Measurements from ENCODE around the gene CDK5RAP2.
"Not testable (repeated sequence)": the region's sequence is repeated elsewhere in the genome, so short reads cannot be mapped to it uniquely, and the experiment has no call there.

CDK5RAP2 gene

DNA sequence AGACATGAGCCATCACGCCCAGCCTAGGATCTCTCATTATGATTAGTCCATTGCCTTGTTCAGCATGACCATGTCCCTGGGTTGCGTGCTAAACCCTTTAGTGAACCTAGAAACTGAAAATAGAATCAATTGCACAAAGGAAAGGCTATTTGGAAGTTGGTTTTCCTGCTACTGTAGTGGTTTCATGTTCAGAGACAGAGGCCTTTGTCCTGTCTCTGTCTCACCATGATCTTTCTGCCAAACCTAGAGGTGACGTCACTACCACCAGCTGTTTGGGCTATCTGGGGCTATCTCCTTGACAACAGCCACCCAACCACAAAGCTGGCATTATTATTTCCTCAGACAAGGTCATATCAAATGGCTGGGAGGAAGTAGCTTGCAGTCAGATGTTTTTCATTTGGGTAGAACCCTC, 4.0 kb upstream of the CDK5RAP2 start:
- DNase-seq: peak; percentile 55 to 72

DNA sequence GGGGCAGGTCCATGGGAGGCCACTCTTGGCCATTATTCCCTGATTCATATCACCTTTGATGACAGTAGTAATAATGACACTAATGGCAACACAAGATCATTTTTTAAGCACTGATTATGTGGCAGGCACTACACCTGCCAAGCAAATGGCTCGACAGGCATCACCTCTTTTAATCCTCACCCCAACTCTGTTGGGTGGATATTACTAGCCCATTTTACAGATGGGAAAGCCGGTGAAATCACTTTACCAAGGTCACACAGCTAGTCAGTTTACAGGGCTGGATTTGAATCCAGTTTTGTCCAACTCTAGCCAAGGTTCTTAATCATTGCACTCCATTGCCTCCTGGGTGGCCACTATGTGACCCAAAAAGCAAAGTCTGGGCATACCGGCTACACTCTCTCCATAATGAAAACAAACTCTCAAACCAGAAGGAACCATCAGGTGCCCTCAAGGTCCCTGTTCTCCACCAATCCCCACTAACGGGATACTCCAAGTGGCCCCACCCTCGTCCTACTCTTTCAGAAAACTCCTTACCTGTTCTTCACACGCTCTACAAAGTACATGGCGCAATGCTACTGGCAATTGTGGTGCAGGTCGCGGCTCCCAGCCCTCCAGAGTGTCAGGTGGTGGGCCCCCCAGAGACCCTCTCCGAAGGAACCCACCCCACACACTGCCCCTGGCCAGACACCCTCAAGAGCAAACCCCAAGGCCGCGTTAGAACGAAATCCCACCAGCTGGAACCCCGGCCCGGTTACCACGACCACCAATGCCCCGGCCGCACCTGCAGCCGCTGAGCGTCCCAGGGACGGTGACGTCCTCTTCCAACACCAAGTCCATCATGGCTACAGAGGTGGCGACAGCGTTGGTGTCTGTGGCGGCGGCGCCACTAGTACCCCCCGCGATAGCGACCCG, 572 bp downstream of the CDK5RAP2 start:
- no peak for DNase-seq

DNA sequence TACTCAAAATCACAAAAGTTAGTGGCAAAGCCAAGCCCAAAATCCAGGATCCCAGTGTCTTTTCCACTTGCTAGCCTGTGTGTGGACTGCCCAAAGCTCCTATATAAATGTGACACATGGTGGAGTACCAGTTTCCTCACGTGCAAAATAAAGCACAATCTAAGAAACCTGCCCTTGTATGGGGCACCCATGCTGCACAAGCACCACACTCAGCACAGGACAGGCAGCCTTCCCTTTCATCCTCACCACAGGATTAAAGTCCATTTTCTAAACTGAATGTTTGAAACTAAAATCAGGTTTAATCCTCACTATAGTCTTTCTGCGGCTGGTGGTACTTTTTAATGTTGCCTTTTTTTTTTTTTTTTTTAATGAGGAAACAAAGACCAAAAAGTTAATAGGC, 5.5 kb downstream of the CDK5RAP2 start:
- no peak for DNase-seq

DNA sequence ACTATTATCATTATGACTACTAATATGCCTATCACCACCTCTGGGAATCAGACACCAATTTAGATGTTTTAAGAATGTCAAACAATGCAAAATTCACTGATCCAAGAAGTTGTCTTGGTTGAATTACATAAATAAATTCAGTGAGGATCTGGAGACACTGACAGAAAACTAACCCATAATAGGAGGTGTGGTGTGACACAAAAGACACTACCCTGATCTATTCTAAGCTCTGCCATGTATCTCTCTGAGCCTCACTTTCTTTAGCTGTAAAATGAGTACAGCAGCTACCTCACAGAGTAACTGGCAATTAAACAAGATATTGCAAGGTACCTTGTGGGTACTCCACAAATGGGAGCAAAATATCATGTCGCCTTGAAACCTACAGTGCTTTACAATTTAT, 7.5 kb downstream of the CDK5RAP2 start:
- DNase-seq: no peak

DNA sequence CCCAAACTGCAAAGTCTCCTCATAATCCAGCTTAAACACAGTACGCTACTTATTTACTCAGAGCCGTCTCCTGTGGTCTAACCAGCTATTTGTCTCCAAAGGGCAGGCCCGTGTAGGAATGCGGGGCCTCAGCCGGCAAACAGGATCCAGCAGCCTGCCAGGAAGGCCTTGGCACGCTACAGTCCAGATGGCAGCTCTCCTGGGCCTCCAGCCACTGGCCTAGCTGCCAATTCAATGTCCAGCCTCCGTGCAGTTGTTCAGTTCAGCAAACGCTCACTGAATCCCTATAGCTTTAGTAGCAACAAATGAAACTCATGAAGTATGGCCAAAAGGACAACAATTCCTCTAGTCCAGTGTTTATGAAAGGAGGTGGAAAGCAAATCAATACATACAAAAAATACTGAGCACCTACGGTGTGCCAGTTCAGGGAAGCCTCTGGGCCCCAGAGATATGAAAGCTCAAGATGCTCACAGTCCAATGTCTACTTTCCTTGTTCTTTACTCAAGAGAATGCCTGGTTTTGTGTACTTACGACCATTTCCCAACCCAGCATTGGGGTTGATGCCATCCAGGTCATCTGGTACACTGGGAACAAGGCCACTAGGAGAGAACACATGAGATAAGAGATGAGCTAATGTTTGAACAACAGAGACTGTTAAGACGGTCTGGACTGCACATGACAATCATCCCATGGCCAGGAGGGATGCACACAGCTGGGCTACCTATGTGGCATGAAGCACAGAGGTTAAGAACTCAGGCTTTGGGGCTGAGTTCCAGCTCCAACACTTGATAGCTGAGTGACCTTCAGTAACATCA, 8.3 kb downstream of the CDK5RAP2 start:
- no peak for DNase-seq

DNA sequence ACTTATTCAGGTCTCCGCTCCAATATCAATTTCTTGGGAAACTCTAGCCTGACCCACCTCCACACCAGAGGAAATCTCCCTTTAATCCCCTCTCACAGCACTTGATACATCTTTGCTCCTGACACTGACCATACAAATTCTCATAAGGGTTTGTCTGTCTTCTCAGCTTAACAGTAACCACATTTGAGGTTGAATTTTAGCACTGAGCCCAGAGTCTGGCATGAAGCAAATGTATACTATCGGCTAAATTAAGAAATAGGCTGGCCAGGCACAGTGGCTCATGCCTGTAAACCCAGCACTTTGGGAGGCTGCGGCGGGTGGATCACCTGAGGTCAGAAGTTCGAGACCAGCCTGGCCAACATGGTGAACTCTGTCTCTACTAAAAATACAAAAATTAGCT, 9.7 kb downstream of the CDK5RAP2 start:
- DNase-seq: no peak

DNA sequence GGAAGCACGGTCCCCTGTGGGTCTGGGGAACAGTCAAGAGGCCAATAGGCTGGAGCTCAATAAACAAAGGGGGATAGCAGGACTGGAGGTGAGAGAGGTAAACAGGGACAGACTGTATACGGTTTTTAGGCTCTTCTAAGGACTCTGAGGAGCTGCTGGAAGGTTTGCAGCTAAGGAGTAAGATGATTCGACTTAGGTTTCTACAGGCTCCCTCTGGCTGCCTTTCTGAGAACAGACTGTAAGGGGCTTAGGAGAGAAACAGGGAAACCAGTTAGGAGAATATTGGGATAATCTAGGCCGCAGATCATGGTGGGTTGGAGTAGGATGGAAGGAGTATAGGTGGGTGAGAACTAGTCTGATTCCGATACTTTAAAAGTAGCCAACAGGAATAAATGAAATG, 10.4 kb downstream of the CDK5RAP2 start:
- no peak for DNase-seq

DNA sequence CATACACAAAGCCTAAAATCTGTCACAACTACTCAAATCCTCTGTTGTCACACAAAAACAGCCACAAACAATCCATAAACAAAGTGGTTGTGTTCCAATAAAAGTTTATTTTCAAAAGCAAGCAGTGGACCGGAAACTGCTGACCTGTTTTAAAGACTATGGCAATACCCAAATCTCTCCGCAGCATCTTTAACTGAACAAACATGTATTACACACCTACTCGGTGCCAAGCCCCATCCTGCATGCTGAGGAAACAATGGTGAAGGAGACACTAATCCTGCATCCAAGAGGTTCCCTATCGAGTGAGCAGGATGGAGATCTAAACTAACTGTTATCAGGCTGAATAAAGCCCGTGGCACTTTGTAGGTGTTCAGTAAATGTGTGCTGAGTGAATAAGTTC, 11.2 kb downstream of the CDK5RAP2 start:
- no peak for DNase-seq

DNA sequence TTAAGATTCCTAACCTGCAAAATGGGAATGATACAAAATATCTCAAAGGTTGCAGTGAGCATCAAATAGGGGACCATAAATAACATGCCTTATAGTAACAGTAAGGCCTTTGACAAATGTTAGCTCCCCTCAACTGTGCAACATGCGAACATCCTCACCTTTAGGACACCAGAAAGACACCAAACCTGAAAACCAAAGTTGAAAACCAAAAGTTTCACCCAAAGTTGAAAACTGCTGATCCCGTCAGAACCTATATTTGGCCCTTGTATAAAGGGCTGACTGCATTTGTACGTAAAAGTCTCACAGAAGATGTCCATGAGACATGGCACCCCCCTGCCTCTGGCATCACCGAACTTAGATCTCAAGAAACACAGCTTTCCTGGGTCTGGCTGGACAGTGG, 12.1 kb downstream of the CDK5RAP2 start:
- no peak for DNase-seq

DNA sequence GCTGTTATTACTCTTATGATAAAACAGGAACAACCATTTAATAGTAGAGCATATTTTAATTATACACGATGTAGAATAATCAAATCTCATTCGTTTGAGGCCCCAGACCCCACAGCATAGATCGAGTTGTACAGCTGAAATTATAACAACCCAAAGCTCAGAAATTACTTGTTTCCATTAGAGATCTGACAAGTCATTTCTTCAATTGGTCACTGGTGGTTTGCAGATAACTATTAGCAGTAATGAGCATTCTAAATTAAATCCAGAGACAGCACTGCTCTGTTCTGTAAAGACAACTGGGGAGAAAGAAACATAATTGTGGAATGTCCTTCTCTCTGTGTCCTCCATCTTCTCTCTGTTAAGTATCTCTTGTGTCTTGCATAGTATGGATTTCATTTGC, 12.9 kb downstream of the CDK5RAP2 start:
- DNase-seq: no peak

DNA sequence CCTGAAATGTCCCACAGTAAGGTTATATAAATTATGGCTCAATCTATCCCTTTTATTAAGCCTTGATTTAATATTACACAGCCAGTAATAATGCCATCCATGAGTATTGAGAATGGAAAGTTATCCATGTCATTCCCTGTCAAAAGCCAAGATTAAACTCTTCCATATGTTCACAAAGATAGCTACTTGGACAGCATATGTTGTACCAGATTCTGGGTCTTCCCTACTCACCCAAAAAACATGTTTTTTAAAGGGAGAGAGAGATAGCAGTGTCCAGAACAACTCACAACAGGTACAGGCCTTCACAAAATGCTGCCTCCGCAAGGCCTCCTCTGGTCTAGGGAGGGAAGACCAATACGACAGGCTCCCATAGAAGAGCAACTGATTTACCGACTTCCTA, 15.4 kb downstream of the CDK5RAP2 start:
- no peak for DNase-seq

DNA sequence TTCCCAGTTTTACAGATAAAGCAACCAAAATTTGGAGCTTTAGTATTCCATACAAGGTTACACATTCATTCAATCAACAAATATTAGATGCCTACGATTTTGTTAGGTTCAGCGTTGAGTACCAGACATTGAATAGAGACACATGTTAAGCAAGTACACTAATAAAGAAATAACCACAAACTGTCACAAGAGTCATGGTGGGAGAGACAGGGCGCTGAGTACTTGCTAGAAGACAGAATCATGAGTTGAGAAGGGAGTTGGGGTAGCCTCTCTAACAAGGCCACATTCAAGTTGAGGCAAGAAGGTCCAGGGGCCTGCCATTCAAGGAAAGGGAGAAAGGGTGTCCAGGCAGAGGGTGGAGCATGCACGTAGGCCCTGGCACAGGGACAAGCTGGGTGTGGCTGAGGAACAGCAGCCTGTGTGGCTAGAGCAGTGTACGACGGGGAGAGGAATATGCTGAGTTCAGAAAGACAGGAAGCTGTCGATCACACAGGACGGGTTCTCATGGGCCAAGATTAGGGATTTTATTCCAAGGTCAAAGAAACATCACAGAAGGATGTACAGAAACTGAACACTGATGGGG, 17.0 kb downstream of the CDK5RAP2 start:
- no peak for DNase-seq

DNA sequence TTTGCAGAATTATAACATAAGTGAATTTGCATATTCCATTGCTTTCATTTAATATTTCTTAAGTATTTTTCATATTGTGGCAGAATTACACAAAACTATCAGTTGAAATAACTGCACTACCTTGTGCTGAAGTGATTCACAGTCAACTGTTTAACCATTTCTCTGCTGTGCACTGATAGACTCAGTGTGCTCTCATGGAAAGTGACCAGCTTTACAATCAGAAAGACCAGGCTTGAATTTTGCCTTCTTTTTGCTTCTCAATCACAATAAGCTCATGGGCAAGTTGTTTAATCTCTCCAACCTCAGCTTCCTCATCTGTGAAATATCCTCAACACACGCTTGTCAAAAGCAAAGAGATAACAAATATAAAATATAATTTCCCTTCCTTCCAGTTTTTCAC, 18.3 kb downstream of the CDK5RAP2 start:
- DNase-seq: no peak

DNA sequence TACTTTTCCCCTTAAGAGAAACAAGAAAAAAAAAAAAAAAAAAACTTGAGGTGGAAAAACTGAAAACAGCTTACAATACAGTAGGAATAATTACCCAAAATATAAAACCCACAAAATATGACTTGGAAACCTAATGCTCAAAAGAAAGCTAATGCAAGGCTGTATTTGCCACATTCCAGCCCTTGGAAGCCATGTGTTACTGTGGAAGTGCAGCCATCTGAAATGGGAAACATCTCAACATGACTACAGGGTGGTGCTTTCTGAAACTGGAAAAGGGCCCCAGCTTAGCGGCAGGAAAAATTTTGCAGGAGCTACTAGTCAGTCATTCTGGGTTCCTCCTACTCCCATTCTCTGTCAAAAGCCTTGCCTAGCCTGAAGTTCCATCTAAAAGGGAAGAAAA, 20.4 kb downstream of the CDK5RAP2 start:
- DNase-seq: no peak

DNA sequence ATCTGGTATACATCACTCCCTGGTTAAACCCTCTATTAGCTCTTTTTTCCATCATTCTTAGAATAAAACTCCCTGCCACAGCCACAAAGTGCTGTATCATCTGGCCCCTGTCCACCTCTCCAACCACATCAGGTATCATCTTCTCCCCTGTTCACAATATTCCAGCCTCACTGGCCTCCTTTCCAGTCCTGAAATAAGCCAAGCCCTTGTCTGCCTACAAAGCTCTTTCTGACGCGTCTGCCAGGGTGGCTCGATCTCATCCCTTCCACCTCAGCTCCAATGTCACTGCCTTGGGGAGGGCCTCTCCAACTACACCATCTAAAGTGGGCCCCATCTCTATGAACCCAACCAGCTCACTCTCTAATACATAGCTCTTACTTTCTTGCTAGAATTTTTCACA, 21.5 kb downstream of the CDK5RAP2 start:
- DNase-seq: no peak

DNA sequence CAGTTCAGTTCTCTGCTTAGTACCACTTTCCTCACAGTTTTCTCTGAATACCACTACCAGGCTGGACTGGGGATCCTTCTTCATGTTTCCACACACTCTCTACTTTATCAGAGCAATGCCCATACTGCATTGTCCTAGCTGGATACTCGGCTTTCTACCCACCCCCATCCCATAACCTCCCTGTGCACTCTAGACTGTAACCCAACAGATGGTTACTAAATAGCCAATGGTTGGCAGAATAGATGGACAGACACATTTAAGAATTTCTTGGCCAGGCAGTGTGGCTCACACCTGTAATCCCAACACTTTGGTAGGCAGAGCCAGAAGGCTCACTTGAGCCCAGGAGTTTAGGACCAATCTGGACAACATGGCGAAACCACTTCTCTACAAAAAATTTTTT, 22.8 kb downstream of the CDK5RAP2 start:
- DNase-seq: no peak

DNA sequence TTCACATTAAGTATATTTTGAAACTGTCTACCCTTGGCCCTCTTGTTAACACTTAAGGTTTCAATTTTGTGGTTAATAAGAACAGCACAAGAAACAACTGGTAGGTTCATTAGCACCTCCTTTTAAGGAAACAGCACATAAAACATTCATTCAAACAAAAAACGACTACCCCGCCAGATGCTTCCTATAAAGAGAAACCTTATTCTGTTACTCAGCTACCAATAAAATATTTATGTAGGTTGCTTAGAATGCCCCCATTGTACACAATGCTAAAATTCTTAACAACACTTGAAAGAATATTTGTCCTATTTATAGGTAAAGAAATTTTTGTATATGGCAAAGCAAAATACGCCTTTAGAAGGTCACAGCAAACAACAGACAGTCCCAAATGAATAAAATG, 23.2 kb downstream of the CDK5RAP2 start:
- no peak for DNase-seq

DNA sequence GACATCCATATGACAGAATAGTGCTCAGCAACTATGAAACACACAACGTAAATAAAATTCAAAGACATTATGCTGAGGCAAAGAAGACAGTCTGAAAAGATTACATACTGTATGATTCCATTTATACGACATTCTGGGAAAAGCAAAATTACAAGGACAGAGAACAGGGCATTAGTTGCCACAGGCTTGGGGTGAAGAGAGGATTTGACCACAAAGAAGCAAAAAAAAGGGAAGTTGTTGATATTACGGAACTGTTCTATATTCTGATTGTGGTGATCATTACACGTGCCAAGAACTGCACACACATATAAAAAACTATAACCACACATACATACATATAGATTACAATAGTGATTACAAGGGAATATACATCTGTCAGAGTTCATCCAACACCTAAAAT, 24.1 kb downstream of the CDK5RAP2 start:
- DNase-seq: no peak

DNA sequence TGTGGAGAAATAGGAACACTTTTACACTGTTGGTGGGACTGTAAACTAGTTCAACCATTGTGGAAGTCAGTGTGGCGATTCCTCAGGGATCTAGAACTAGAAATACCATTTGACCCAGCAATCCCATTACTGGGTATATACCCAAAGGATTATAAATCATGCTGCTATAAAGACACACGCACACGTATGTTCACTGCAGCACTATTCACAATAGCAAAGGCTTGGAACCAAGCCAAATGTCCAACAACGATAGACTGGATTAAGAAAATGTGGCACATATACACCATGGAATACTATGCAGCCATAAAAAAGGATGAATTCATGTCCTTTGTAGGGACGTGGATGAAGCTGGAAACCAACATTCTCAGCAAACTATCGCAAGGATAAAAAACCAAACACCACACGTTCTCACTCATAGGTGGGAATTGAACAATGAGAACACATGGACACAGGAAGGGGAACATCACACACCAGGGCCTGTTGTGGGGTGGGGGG, 27.7 kb downstream of the CDK5RAP2 start:
- DNase-seq: not testable (repeated sequence)

DNA sequence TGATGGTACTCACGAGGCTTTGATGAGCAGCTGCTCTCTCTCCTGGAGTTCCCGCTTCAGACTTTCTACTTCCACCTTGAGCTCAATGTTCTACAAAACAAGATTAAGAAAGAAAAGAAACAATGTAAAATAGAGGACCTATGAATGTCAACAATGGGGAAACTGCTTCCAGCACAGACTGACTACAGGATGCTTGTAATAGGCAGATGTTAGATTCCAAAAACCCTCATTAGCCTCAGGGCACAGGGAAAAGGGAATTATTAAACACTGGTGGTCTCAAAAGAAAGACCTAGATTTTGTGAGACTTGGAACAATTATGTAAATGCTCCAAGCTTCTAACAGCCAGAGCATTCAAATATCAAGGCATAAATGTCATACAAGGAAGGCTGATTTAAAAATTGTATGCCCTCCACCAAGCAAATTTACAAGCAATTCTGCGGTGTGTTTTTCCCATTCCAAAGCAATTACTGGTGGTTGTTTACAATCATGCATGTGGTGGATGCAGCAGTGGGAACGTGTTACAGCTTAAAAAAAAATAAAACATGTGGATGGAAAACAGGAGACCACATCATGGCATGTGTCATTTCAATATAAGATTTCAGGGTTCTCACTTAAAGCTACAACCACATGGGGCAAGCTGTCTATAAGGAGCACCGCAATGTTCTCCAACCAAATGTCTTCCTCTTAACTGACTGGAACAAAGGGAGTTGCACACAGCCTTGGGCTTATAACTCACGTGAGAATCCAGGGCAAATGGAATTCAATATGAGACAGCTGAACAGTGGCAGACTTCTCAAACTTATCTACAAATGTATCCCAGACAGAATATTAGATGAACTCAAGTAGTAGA, 34.0 kb downstream of the CDK5RAP2 start:
- no peak for DNase-seq

DNA sequence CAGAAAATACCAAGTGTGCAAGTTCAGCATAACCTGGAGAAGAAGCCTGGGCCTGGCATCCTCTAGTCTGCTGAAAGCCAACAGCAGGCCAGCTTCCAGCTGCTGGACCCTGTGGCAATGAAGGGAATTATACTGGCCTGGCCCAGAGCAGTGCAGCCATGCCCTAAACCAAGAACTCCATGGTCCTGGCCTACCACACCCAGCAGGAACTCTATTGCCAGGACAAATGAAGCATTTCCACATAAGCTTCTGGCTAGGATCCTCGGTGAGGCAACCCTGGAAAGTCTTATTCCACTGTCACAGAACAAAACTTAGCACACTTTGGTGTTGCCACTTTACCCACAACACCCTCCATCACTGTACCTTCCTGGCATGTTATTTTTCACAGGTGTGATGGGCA, 35.5 kb downstream of the CDK5RAP2 start:
- no peak for DNase-seq

DNA sequence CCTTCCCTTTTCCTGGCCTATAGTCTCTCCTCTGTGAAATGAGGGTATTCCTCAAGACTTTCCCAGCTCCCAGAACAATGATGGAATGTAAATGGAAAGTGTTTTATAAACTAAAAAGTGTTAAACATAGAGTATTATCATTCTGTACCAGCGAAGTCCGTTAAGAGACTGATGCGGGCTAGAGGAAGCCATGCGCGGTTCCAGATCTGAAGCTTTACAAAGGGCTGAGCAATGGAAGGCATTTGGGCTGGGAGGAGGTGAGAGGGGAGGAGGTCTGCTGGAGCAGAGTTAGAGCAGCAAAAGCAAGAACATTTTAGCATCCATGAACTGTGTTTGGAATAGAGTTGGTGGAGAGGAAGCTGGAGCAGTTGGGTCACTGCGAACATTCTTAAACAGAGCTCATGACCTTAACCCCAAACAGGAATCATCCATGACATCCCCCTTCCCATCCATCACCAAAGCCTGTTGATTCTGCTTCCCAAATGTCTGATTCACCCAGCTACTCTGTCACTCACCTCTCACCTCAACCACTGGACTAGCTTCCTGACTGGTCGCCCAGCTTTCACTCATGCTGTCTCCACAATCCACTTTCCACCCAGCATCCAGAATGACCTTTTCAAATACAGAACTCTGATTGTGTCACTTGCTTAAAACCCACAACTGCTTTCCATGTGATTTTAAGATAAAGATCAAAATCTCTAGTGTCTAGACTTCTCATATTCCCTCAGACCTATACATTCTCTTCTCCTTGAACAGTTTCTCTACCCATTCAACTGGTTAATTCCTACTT, 37.1 kb downstream of the CDK5RAP2 start:
- no peak for DNase-seq

Data from CD4-positive, alpha-beta T cell treated with Interferon alpha-2 for 1 hour (primary cell).